COLO668 (cell line): ENCODE results near the gene EEF1E1.

Experiments used
- DNase-seq: peaks from one replicate; lab custom pipeline; 2025; ENCODE audit not compliant: unreplicated experiment; lab: John Stamatoyannopoulos, UW

Gene EEF1E1

DNA sequence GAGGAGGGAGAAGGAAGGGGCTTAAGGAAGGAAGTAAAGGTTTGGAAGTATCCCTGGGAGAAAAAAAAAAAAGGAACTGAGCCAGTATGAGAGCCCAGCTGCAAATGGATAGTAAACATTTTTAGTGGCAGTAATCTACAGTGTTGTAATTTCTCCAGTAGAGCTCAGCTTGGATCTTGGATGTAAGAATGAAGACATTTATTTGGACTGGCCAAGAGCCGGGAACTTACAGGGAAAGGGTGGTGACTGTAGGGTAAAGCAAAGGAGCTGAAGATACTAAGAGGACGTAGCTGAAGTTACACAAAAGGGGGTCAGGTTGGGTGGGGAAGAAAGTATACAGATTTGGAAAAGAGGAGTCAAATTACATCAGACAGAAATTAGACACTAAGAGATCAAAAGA lies 13.5 kb downstream of the EEF1E1 start:
- DNase-seq, result no peak

DNA sequence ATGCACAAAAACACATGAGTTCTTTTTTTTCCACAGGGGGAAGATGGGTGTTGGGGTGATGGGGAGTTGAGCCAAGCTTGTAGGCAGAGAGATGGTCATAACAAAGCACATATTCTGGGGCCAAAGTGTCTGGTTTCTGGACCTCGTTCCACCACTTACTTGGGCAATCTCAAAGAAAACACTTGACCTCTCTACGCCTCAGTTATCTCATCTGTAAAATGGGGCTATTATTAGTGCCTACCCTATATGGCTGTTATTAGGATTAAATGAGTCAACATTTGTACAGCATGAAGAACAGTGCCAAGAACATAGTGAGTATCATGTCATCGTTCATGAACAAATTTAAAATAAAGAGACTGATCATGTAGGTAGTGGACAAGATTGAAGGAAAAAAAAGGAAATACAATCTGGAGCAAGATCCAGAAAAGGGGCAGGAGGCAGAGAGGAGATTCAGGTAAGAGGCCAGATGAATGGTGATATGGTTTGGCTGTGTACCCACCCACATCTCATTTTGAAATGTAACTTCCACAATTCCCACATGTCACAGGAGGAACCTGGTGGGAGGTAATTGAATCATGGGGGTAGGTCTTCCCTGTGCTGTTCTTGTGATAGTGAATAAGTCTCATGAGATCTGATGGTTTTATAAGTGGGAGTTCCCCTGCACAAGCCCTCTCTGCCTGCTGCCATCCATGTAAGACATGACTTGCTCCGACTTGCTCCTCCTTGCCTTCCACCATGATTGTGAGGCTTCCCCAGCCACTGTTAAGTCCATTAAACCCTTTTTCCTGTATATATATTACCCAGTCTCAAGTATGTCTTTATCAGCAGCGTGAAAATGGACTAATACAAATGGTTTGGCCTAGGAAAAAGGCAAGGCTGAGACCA lies 14.2 kb downstream of the EEF1E1 start:
- DNase-seq, result no peak

DNA sequence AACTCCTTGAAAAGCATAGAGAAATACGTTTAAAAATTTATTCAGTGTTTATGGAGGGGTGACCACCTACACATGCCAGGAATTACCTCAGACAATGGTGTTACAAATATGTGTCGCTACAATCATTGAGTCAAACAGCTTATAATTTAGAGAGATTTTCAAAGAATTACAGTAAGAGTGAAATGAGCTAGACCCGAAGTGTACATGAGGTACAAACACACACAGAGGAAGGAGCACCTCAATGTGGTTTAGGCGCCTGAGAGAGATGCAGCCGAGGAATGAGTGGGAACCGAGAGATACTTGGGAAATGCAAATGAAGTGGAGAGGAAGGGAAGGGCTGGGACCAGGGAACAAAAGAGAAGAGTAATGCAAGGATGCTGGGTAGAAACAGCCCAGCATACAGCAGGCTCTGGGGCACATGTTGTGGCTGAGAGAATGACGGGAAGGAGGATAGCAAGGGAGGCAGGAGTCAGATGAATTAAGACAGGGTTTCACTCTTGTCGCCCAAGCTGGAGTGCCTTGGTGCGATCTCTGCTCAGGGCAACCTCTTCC lies 15.5 kb downstream of the EEF1E1 start:
- DNase-seq, result no peak

DNA sequence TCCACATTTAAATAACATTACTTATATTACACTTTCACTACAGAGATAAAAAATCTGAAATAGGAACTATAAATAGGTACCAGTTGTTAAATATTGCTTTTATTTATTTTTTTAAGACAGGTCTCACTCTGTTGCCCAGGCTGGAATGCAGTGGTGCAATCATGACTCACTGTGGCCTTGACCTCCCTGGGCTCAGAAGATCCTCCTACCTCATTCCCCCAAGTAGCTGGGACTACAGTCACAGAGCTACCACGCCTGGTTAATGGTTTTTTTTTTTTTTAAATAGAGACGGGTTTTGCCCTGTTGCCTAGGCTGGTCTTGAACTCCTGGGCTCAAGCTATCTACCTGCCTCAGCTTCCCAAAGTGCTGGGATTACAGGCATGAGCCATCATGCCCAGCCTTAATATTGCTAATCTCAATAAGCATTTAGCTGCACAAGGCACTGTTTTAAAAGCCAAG lies 17.3 kb downstream of the EEF1E1 start:
- no peak for DNase-seq

DNA sequence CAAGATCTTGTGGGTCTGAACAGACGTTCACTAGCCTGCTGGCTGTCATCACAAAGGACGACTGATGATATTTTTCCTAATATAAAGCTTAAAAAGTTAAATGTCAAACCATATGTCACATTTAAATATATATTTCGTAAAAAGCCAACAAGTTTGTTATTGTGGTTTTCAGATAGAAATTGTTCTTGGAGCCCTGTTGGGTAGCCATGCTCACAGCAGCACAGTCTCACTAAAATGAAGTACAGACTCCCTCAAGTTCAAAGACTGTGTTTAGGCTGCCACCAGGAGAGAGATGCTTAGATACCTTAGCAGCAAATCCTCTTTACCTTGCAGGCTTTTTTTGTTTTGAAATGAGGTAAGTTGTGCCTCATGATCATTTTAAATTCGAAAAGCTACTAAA lies 17.8 kb downstream of the EEF1E1 start:
- DNase-seq, result no peak

DNA sequence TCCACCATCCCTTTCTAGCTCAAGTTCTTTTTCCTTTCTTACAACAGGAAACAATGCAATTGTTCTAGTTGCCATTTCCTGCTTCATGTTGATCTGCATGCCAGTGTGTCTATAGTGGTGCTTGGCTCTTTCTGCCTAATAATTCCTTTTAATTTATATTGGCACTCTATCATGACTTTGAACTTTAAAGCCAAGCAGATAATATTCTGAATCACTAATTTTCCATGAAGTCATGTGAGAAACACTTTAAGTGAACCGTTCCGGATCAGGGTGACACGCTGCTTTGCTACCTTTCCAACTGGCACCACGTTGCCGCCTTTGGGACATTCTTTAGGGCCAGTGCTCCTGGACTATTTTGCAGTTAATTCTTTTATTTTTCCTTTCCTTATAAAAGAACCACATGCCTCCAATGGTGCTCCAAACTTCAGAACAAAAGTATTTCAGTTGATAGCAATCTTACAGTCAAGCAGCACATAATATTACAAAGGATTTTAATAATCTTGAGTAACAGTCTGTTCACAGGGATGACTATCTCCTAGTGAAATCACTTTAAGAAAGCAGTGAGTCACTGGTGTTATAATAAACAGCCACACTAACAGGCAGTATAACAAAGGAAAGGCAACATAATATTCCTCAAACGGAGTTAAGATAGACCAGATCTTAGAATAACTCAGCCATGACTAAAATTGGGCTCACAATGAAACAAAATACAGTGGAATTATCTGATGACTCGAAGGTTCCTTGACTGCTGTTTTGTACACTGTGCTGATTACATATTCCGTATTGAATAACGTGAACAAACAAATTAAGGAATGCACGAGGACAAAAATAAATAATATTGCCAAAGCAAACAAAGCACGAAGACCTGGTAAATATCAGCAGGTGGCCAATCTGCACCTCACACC lies 19.1 kb downstream of the EEF1E1 start:
- DNase-seq, result no peak

DNA sequence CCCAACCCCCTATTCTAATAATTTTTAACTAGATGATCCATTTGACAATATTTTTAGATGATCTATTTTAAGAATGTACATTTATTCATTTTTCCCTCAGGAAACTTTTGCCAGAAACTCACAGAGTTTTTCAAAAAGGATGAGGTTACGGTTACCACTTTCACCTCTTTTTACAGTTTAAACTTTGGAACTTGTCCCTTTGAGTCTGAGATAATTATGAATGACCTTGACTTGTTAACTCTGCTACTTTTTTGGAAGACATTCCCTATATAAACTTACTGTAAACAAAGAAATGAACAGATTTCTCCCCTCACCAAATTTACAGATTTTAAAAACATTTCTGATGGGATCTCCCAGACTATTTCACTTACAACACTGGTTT lies 19.8 kb downstream of the EEF1E1 start:
- DNase-seq, result no peak

DNA sequence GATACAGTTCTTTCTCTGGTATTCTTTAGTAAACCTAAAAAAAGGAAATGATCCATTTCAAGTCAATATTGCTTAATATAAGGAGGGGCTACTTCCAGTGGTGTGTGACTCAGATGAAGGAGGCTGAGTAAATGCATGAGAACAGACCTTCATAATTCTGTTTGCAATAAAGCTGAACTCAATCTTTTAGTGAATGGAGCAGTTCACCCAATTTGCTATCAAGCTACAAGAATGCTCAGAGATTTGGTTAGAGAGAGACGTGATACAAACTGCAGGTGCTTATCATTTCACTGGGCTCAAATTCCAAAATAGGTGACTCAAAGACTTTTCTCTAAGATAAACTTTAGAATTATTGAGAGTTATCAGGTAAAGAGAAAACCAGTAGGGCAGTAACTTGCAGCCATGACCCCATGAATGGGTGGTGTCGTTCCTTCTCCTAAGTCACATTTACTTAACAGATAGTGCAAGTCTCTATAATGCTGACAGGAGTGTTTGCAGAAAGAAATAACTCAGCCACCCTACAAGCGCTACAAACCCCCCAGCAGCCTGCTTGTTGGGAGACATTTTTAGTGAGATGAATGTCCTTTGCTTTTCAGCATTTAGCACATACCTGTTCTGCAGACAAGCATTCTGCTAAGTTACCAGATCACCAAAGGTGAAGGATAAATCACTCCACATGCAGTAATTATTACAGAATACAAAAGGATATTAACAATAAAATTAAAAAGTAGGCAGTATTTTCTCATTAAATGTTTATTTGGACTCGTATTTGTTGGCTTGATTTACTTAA lies 21.8 kb downstream of the EEF1E1 start:
- no peak for DNase-seq

DNA sequence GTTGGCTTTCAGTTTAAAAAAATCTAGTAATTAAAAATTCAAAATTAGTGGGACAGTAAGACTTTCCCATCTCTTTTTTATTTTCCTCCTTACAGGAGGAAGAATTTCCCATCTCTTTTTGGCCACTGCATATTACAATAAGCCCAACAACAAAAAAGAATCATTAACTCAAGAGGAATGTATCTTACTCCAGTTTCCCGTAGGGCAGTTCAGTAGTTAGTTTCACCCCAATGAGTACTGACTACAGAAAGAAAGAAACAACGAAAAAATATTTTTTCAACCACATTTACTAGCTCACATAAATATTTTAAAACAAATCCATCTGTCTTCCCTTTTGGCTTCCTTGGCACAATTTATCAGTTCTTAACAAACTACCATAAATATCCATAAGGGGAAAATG lies 23.2 kb downstream of the EEF1E1 start:
- no peak for DNase-seq

DNA sequence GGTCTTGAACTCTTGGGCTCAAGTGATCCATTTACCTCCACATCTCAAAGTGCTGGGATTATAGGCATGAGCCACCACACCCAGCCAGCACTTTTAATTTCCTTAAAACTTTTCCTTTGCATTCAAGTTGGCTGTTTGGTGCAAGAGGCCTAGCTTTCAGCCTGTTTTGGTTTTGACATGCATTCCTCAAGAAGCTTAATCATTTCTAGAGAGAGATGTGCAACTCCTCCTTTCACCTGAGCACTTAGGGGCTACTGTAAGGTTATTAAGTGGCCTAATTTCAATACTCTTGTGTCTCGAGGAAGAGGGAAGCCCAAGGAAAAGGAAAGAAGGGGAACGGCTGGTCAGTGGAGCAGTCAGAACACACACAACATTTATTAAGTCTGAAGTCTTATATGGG lies 24.4 kb downstream of the EEF1E1 start:
- DNase-seq, result no peak

DNA sequence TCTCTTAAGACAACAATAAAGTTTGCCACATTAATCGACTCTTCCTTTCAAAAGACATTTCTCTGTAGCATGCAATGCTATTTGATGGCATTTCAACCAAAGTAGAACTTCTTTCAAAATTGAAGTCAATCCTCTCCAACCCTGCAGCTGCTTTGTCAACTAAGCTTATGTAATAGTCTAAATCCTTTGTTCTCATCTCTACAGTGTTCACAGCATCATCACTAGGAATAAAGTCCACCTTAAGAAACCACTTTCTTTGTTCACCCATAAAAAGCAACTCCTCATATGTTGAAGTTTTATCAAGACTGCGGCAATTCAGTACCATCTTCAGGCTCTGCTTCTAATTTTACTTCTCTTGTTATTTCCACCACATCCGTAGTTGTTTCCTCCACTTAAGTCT lies 26.6 kb downstream of the EEF1E1 start:
- no peak for DNase-seq

DNA sequence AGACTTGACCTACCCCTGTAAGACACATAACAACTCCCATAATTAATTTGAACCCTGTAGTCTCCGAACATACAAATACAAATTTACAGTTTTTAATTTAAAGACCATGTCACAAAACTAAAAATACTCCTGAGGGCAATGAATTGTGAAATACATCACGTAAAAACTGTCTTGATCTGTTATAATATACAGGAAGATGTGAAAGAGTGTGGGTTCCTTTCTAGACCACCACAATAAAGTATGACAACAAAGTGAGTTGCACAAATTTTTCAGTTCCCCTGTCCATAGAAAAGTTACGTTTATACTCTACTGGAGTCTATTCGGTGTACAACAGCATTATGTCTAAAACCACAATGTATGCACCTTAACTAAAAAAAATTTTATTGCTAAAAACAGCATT lies 27.2 kb downstream of the EEF1E1 start:
- no peak for DNase-seq

DNA sequence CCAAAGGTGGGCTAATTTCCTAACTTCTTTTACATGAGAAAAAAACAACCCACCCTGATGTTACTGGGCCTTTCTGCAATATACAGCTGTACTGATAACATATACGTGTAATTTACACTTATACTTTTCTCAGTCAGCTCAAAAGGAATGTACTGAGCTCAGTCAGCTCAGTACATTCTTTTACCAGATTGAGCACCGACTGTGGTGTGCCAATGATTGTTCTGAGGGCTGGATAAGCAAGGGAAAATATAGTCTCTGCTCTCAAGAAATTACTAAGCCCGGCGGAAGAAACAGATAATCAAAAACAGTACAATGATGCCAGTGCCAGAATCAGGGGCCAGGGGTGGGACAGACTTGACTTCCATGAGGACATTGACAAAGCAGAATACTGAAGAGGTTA lies 28.1 kb downstream of the EEF1E1 start:
- DNase-seq, result no peak

DNA sequence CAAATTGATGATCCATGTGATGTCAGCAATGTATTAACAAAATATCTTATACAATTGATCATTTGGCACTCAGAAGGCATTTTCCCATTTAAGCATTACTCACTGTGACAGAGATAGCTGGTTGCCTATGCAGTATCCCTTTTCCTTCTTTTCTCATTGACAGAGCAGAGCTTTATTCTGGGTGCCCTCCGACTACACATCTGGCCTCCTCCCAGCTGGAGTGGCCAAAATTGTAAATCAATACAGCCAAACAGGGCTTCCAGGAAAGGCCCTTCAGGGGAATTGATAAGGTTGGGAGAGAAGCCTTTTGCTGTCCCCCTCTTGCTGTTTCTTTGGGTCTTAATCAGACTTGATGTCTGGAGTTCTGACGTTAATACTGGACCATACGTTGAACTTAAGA lies 28.6 kb downstream of the EEF1E1 start:
- DNase-seq, result no peak

DNA sequence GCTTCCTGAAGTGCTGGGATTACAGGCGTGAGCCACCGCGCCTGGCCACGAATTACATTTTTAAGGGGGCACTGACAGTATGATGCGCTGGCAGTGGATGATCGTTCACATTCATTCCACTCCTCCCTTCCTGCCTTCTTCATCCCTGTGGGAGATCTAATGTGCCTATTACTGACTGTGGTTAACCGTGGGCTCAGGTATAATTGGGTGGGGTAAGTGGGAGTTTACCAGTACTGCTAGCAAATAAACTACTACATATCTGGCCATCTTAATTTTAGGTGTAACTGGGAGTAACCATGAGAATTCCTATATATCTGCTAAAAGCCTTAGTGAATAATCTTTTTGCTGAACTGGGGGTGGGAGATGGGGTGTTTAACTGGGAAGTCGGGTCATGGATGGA lies 31.6 kb downstream of the EEF1E1 start:
- no peak for DNase-seq

DNA sequence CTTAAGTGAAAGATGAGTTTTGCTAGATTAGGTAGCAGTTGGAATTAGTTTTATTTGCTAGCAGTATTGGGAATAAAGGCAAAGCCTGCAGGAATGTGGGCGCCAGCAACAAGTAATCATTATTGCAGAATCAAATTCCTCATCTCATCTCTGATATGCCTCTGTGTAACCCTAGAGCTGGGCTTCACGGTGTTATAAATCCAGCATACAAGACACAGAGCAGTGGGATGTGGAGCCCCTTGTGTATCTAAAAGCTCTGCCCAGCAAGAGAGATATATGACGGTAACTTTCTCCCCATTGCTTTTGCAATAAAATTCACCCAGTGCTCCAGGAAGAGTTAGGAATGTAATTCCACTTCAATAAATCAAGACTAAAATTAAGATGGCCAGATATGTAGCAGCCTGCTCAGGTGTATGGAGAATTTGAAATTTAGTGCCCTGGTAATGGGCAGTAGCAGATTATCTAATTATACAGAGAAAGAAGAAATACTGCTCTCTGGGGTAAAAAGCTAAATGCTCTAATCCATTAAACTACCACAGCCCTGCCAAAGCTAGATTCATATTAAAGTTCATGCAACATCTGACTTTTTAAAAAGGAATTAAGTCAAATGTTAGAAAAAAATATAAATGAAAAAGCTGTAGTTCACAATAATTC lies 32.6 kb downstream of the EEF1E1 start:
- no peak for DNase-seq

DNA sequence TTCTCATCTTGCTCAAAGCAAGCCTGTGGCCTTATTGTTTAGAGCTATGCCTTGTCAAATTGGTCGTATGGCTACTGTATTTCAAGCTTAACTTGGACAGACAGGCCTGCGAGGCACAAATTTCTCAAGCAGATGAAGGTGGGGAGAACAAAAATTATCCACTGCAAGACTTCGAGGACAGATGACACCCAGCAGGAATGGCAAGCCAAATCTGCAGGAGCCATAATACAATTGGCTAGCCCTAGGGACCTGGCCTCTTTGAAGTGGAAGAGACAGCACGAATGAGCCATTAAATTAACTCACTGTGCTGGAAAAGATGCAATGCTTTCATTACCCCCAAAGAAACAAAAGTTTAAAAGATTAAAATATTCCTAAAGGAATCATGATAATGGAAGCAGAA lies 33.2 kb downstream of the EEF1E1 start:
- DNase-seq, result no peak

DNA sequence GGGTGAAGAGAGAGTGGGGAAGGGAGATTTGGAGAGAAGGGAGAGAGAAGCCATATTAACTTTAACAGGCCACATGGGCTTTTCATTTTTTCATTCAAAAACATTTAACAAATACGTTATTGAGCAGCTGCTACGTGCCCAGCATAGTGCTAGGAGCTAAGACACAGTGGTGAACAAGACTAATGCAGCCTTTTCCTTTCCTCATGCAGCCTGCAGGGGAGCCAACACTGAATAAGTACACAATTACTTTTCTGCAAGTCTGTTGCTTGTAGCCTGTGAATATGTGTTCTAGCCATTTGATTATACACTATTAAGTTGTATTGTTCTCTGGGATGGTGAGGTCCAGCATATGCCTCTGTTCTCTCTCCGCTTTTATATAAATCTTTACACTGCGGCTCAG lies 36.2 kb downstream of the EEF1E1 start:
- no peak for DNase-seq

DNA sequence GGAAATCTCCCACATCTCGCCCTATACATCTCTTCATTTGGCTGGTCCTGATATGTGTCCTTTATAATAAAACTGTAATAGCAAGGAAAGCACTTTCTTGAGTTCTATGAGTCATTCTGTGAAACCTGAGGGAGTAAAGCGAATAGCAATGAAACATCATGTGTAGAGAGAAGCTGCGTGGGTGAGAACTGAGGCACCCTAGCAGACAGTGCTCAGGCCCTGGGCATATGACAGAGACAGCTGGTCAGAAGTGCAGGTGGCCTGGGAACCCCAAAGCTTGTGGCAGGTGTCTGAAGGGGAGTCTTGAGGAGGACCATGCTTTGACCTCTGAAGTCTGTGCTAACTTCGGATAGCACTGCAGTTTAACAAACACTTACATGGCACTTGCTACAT lies 36.8 kb downstream of the EEF1E1 start:
- no peak for DNase-seq
